ENCODE data around the gene SLC16A2.

- no peak for TF ChIP-seq ZNF70 (CRISPR knock-in tag; IDR thresholded peaks at IDR 0.05)
- TF ChIP-seq ISL1 (CRISPR knock-in tag; IDR thresholded peaks at IDR 0.05): no peak
- no peak for TF ChIP-seq ZFP30 (CRISPR knock-in tag; IDR thresholded peaks at IDR 0.05)
- no peak for TF ChIP-seq SNAI2 (CRISPR knock-in tag; IDR thresholded peaks at IDR 0.05)
- TF ChIP-seq, protein P1, sequence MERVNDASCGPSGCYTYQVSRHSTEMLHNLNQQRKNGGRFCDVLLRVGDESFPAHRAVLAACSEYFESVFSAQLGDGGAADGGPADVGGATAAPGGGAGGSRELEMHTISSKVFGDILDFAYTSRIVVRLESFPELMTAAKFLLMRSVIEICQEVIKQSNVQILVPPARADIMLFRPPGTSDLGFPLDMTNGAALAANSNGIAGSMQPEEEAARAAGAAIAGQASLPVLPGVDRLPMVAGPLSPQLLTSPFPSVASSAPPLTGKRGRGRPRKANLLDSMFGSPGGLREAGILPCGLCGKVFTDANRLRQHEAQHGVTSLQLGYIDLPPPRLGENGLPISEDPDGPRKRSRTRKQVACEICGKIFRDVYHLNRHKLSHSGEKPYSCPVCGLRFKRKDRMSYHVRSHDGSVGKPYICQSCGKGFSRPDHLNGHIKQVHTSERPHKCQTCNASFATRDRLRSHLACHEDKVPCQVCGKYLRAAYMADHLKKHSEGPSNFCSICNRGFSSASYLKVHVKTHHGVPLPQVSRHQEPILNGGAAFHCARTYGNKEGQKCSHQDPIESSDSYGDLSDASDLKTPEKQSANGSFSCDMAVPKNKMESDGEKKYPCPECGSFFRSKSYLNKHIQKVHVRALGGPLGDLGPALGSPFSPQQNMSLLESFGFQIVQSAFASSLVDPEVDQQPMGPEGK (CRISPR knock-in tag; IDR thresholded peaks at IDR 0.05; ENCODE audit: borderline replicate concordance): no peak
- no peak for TF ChIP-seq ZFP3 (CRISPR knock-in tag; IDR thresholded peaks at IDR 0.05)
Measured at GRCh38 chrX:74405973-74406489, 15.3 kb upstream of the SLC16A2 start.

All from SK-N-SH treated with all-trans-retinoic acid at 6 μM for 48 hours (cell line).